Measurements from ENCODE around the gene DGCR8.

DGCR8 gene

GRCh38 chr22:20092477-20092854 is 12.4 kb downstream of the DGCR8 start:
- no peak for DNase-seq

GRCh38 chr22:20093418-20094196 is 13.6 kb downstream of the DGCR8 start:
- no peak for DNase-seq

GRCh38 chr22:20094197-20094807 is 14.3 kb downstream of the DGCR8 start:
- DNase-seq: no peak

- DNase-seq: no peak
These were observed 15.5 kb downstream of the DGCR8 start for GRCh38 chr22:20095521-20095920.

- no peak for DNase-seq
These were observed 16.8 kb downstream of the DGCR8 start for GRCh38 chr22:20096574-20097420.

GRCh38 chr22:20099099-20099711 is 19.2 kb downstream of the DGCR8 start:
- DNase-seq: no peak

GRCh38 chr22:20101638-20102037 is 21.6 kb downstream of the DGCR8 start:
- no peak for DNase-seq

GRCh38 chr22:20102203-20102780 is 22.3 kb downstream of the DGCR8 start:
- no peak for DNase-seq

- DNase-seq: no peak
These were observed 25.6 kb downstream of the DGCR8 start for GRCh38 chr22:20105456-20106204.

GRCh38 chr22:20106205-20106848 is 26.3 kb downstream of the DGCR8 start:
- no peak for DNase-seq

GRCh38 chr22:20106849-20107237 is 26.8 kb downstream of the DGCR8 start:
- no peak for DNase-seq

GRCh38 chr22:20107471-20107901 is 27.4 kb downstream of the DGCR8 start:
- DNase-seq: no peak

- no peak for DNase-seq
These were observed 28.1 kb downstream of the DGCR8 start for GRCh38 chr22:20107951-20108756.

- DNase-seq: no peak
These were observed 28.8 kb downstream of the DGCR8 start for GRCh38 chr22:20108757-20109230.

GRCh38 chr22:20109411-20110358 is 29.6 kb downstream of the DGCR8 start:
- no peak for DNase-seq

GRCh38 chr22:20110359-20110985 is 30.4 kb downstream of the DGCR8 start:
- DNase-seq: no peak

GRCh38 chr22:20111045-20111688 is 31.1 kb downstream of the DGCR8 start:
- no peak for DNase-seq
